Natural killer cell (primary cell): Measurements from ENCODE around the gene NFIB. TPM values are rescaled to one million over a fixed set of nuclear protein-coding genes. Genes with fewer than 3 reads are reported as not detected.

Source experiments
- ATAC-seq, 3 donors: fragments of 150-1000 bp in 2 of 3; fragments of 200-7000 bp in 1 of 3; cut with Tn5 transposase; 1 replicate in 1 of 3; 2 replicates in 2 of 3; pipeline ENCODE4 v1.10.0; 2021; ENCODE audit warnings: mild to moderate bottlenecking in 2 of 3, moderate library complexity in 2 of 3
- DNase-seq, 2 donors: peaks; one replicate each; pipeline versions ENCODE4 v3.0.0 to v3.0.0-alpha.2; 2013 to 2021; ENCODE audit warnings: mixed read lengths in 1 of 2
- H3K27ac ChIP-seq: one replicate; pipeline ENCODE4 v1.5.1; 2013; ENCODE audit warnings: mild to moderate bottlenecking, low read length
- H3K27me3 ChIP-seq: one replicate; pipeline ENCODE4 v1.6.1; 2013; ENCODE audit warnings: low read length; ENCODE audit not compliant: control insufficient read depth, insufficient read depth
- H3K36me3 ChIP-seq: one replicate; pipeline ENCODE4 v1.6.1; 2013; ENCODE audit warnings: low read length; ENCODE audit not compliant: control insufficient read depth, insufficient read depth
- H3K4me1 ChIP-seq: one replicate; pipeline ENCODE4 v1.6.1; 2013; ENCODE audit warnings: low read length; ENCODE audit not compliant: control insufficient read depth, insufficient read depth
- H3K4me3 ChIP-seq: one replicate; pipeline ENCODE4 v1.5.1; 2013; ENCODE audit warnings: low read length
- H3K9me3 ChIP-seq: one replicate; pipeline ENCODE4 v1.6.1; 2013; ENCODE audit warnings: low read length; ENCODE audit not compliant: control insufficient read depth, insufficient read depth
- H3K27ac Mint-ChIP-seq, 2 donors: one replicate each; pipeline ENCODE4 v1.8.0; 2022; ENCODE audit warnings: mild to moderate bottlenecking in 2 of 2, mixed read lengths in 2 of 2, moderate library complexity in 1 of 2
- H3K27me3 Mint-ChIP-seq, 2 donors: one replicate each; pipeline ENCODE4 v1.8.0; 2022; ENCODE audit warnings: low read depth in 2 of 2, mixed read lengths in 2 of 2
- H3K36me3 Mint-ChIP-seq: one replicate; pipeline ENCODE4 v1.8.0; 2022; ENCODE audit warnings: mixed read lengths
- H3K4me1 Mint-ChIP-seq, 2 donors: one replicate each; pipeline ENCODE4 v1.8.0; 2022; ENCODE audit warnings: mixed read lengths in 2 of 2
- H3K4me3 Mint-ChIP-seq: one replicate; pipeline ENCODE4 v1.8.0; 2022; ENCODE audit warnings: mild to moderate bottlenecking, moderate library complexity, mixed read lengths
- H3K9me3 Mint-ChIP-seq, 2 donors: one replicate each; pipeline ENCODE4 v1.8.0; 2022; ENCODE audit warnings: mixed read lengths in 2 of 2
- CTCF ChIP-seq: fragments of 200-600 bp; IDR thresholded peaks from one replicate; pipeline ENCODE4 v1.8.0; 2022; ENCODE audit warnings: antibody characterized with exemption
- WGBS: methylation state at CpG from one replicate; pipeline ENCODE4 v1.1.7; 2013; ENCODE audit warnings: missing lambda C conversion rate; ENCODE audit not compliant: insufficient coverage; 5-methylcytosine and 5-hydroxymethylcytosine counted together
- intact Hi-C: fragments of 100-400 bp; cut with micrococcal nuclease; formaldehyde crosslinking; loops from one replicate; pipeline ENCODE4 v1.14.2; 2022
- total RNA-seq, 4 donors: library from RNA; stranded (reverse); fragments of 120-200 nt in 1 of 4; gene quantifications; one replicate each; pipeline versions ENCODE4 v1.2.3 to v1.2.4, GENCODE V29; 2013 to 2022

Gene NFIB
- total RNA-seq, 3 donors from 2014 or later (not counting 1 experiment from before 2014, with no cell fraction given) = 0.20 to 0.21 TPM; not detected in 1

DNA sequence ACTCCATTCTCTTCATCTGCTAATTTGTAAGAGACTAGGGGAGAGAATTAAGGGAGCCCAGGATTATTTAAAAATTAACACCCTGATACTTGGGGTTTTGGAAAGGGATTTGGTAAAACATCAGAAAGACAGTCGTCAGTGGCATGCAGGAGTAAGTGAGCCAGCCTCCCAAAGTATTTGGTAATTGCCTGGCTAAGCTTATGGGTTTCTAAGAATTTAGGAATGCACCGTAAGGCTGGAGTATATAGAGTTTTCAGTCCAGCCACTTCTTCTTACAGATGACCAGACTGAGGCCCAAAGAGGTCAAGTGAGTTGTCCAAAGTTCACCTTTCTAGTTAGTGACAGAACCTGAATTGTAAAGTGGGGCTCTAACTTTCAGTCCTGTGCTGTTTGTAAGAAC is 25.8 kb upstream of the NFIB start:
- H3K4me1 Mint-ChIP-seq = no peaks in the 10 kb centered on the region
- TF ChIP-seq CTCF = no peak
- Histone ChIP-seq H3K4me3 (no peak overlapping the region), H3K36me3 (no peaks in the 10 kb centered on the region), H3K27ac (no peak overlapping the region), H3K4me1 (no peaks in the 10 kb centered on the region), H3K9me3 (no peaks in the 10 kb centered on the region), H3K27me3 (peaks cover 6% of the 10 kb centered on the region)
- ATAC-seq (no peak), DNase-seq (no peak)
- intact Hi-C loops = no loop called here
- no peak overlapping the region for H3K27ac Mint-ChIP-seq
- peaks cover 8% of the 10 kb centered on the region for H3K36me3 Mint-ChIP-seq
- peaks cover 0 to under 1% of the 10 kb centered on the region in 2 donors for H3K9me3 Mint-ChIP-seq
- H3K27me3 Mint-ChIP-seq = peaks cover 6 to 13% of the 10 kb centered on the region in 2 donors
- H3K4me3 Mint-ChIP-seq = no peak overlapping the region
- 88% methylated on average over 2 of the region's 2 CpGs for WGBS

GRCh38 chr9:14337615-14338014 is 23.7 kb upstream of the NFIB start:
- peaks cover 0 to 2% of the 10 kb centered on the region in 2 donors for H3K9me3 Mint-ChIP-seq
- TF ChIP-seq CTCF = no peak

GRCh38 chr9:14336244-14336643 is 22.3 kb upstream of the NFIB start:
- Histone ChIP-seq H3K9me3 (no peaks in the 10 kb centered on the region), H3K36me3 (no peaks in the 10 kb centered on the region), H3K27me3 (peaks cover 2% of the 10 kb centered on the region), H3K27ac (no peak overlapping the region), H3K4me1 (no peaks in the 10 kb centered on the region), H3K4me3 (no peak overlapping the region)
- peaks cover 10% of the 10 kb centered on the region for H3K36me3 Mint-ChIP-seq
- no peak overlapping the region for H3K4me3 Mint-ChIP-seq
- DNase-seq = no peak
- 100% methylated on average over 1 of the region's 1 CpG for WGBS
- no peak overlapping the region for H3K27ac Mint-ChIP-seq
- intact Hi-C loops = no loop called here
- peaks cover 0 to 2% of the 10 kb centered on the region in 2 donors for H3K9me3 Mint-ChIP-seq
- no peak for TF ChIP-seq CTCF
- peaks cover 2 to 19% of the 10 kb centered on the region in 2 donors for H3K27me3 Mint-ChIP-seq
- ATAC-seq = no peak
- H3K4me1 Mint-ChIP-seq = no peaks in the 10 kb centered on the region

More at GRCh38 chr9:14337615-14338014, 23.7 kb upstream of the NFIB start:
- Mint-ChIP-seq H3K36me3 (peaks cover 10% of the 10 kb centered on the region), H3K27me3 (peaks cover 6 to 19% of the 10 kb centered on the region in 2 donors), H3K27ac (no peak overlapping the region), H3K4me1 (no peaks in the 10 kb centered on the region), H3K4me3 (no peak overlapping the region)
- Histone ChIP-seq H3K4me3 (no peak overlapping the region), H3K9me3 (no peaks in the 10 kb centered on the region), H3K36me3 (no peaks in the 10 kb centered on the region), H3K4me1 (no peaks in the 10 kb centered on the region), H3K27ac (no peak overlapping the region), H3K27me3 (peaks cover 6% of the 10 kb centered on the region)
- intact Hi-C loops = no loop called here
- DNase-seq (no peak), ATAC-seq (no peak)
- WGBS = 81% methylated on average over 4 of the region's 4 CpGs

GRCh38 chr9:14331120-14331519 is 17.2 kb upstream of the NFIB start:
- Histone ChIP-seq H3K27ac (no peak overlapping the region), H3K27me3 (peaks cover 7% of the 10 kb centered on the region), H3K36me3 (no peaks in the 10 kb centered on the region), H3K4me1 (no peaks in the 10 kb centered on the region), H3K4me3 (no peak overlapping the region), H3K9me3 (no peaks in the 10 kb centered on the region)
- Mint-ChIP-seq H3K4me3 (no peak overlapping the region), H3K9me3 (peaks cover 0 to 2% of the 10 kb centered on the region in 2 donors), H3K4me1 (no peaks in the 10 kb centered on the region), H3K27me3 (peaks cover 9 to 31% of the 10 kb centered on the region in 2 donors), H3K27ac (no peak overlapping the region), H3K36me3 (peaks cover 10% of the 10 kb centered on the region)
- WGBS = 85% methylated on average over 3 of the region's 3 CpGs
- DNase-seq (no peak), ATAC-seq (no peak)
- no peak for TF ChIP-seq CTCF
- intact Hi-C loops = no loop called here
